HG02759 (cell line): ENCODE results near the gene TMEM147.

Source experiments
- ATAC-seq: cut with Tn5 transposase; IDR thresholded peaks from one replicate; pipeline ENCODE4 v1.9.1; 2021; ENCODE audit warnings: mild to moderate bottlenecking, moderate library complexity; ENCODE audit not compliant: unreplicated experiment

TMEM147 gene

DNA sequence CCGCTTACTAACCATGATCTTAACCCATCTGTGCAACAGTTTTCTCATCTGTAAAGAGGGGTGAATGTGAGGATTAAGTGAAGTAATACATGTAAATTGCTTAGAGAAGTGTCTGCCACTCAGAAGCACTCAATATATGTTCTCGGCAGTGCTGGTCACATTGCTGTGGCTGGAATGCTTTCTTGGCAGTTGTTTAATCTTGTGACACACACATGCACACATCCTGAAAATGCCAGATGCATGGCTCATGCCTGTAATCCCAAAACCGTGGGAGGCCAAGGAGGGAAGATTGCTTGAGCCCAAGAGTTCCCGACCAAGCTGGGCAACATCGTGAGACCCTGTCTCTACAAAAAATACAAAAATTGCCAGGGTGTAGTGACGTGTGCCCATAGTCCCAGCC lies 27.1 kb upstream of the TMEM147 start:
- ATAC-seq: no peak

DNA sequence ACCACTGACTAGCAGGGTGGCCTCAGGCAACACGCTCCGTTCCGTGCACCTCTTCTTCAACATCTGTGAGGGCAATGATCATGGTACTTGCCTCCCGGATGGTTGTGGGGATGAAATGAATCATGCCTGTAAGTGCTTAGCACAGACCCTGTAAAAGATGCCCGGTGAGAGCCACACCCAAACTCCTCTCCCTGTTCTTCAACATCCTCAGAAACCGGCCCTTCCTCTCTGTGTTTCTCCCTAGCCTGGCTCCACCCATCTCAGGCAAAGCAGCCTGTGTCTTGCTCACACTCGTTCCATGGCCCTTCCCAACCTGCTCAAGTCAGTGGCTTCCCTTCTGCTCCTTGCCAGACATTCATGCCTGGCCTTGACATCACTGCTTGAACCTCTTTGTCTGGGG lies 26.1 kb upstream of the TMEM147 start:
- ATAC-seq: no peak

DNA sequence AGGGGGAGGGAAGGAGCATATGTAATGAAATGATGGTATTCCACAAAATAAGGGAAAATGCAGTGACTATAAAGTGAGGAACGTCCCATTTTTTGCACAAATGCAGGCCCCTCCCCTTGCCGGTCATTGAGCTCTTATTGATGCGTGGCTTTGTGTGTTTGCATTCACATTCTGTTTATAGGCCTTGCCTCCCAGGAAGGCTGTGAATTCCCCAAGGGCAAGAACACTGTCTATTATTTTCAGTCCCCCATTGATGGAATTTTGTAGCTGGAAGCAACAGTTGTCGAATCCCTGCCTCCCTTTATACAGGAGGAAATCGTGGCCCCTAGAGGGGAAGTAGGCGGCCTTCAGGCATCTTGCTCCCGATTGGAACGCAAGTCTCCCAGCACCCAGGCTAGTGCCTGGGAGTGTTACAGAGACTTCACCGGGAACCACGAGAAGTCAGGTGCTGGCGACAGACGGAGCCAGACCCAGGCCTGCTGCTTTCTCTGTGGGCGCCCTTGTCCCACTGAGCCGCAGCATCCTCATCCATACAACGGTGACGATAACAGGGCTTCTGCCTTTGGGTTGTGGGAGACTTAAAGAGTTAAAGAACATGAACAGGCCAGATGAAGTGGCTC lies 24.2 kb upstream of the TMEM147 start:
- ATAC-seq: no peak

DNA sequence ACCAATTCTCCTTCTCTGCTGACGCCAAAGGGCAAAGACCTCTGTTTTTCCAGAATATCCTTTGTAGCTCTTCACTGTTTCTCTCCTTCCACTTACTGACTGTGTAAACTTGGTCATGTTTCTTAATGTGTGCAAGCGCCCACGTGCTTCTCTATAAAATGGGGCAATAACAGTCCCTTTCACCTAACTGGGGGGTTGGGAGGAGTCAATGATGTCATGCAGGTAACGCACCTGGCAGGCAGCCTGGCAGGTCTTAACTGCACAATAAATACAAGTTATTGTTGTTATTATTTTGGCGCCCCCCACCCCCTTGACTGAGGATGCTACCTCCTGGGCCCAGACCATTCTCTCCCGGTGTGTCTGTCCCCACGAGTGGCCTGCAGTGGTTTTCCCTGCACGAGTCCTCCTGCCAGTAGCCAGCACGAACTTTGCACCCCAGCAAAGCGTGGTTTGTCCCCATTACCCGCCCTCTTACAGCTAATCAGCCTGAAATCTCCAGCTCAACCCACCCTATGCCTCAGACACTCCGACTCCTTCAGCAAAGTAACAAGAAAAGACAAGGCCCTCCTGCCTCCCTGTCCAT lies 22.6 kb upstream of the TMEM147 start:
- no peak for ATAC-seq

DNA sequence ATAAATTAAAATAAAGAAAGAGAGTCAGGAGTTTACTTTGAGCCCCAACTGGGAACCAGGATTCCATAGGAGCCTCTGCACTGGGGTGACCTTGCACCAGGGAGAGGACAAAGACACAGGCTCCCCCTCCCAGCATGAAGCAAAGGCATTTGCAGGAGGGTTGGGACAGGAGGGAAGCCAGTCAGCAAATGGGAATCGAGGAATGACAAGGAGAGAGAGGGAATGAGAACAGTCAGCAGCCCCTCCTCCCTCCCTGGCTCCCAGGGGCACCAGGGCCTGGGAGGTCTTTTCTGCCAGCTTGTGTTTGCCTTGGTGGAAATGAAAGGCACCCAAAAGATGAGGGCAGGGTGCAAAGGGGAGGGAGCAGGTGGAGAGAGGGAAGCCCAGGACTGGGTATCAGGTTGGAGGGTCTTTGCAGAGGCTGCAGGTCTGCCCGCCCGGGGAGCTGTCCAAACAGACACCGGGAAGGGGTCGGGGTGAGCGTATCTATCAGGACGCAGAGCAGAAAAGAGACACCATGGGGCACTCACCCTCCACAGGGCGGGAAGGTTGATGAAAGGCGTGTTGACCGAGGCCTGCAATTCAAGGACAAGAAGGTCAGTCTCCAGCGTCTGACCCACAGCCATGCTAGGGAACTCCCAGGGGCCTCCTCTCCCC lies 21.1 kb upstream of the TMEM147 start:
- no peak for ATAC-seq

DNA sequence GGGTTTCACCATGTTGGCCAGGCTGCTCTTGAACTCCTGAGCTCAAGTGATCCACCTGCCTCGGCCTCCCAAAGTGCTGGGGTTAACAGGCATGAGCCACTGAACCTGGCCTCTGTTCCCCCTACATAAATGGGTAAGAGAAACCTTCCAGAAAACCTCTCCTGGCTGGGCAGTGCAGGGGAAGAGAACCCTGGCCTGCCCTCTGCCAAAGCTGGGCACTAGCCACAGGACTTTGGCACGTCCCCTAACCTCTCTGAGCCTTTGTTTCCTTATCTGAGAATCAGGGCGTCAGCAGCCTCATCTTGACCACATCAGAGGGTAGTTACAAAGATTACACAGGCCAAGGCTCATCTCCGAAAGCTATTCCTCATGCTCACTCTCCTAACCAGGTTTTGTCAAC lies 19.6 kb upstream of the TMEM147 start:
- no peak for ATAC-seq

DNA sequence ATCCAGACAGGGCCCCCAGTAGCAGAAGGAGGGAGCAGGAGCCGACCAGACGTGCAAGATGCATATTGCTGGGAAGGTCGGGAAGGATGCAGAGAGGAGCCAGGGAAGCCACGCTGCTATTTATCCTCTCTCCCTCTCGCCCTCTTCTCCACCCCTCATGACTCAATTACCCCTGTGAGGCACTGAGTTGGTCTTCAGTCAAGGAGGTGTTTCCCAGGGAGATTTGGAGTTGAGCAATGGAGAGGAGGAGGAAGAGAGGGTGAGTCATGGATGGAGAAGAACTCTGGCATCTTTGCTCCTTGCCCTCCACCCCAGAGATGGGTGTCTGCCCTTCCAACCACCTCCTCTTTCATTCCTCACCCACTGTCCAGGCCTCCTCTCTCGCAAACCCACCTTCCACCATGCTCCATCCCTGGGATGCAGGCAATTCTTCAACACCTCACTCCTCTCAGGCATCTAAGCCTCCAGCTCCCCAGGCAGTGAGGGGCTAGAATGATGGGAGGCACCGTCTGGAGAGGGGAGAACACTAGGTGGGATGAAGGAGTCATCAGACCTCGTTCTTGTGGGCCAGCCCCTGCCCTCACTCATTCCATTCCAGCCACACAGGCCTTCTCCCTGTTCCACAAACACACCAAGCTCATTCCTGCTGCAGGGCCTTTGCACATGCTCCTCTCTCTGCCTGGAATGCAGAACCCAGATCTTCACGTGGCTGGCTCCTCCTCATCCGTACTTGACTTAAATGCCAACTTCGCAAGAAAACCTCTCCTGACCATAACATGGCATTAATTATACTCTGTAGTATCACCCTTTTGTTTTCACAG lies 17.0 kb upstream of the TMEM147 start, which contains the start of gene SBSN:
Gene SBSN (minus strand): TSS at position 94 of the 821 bp plus-strand sequence. CDS start 30 bp downstream, at position 64.
- no peak for ATAC-seq

DNA sequence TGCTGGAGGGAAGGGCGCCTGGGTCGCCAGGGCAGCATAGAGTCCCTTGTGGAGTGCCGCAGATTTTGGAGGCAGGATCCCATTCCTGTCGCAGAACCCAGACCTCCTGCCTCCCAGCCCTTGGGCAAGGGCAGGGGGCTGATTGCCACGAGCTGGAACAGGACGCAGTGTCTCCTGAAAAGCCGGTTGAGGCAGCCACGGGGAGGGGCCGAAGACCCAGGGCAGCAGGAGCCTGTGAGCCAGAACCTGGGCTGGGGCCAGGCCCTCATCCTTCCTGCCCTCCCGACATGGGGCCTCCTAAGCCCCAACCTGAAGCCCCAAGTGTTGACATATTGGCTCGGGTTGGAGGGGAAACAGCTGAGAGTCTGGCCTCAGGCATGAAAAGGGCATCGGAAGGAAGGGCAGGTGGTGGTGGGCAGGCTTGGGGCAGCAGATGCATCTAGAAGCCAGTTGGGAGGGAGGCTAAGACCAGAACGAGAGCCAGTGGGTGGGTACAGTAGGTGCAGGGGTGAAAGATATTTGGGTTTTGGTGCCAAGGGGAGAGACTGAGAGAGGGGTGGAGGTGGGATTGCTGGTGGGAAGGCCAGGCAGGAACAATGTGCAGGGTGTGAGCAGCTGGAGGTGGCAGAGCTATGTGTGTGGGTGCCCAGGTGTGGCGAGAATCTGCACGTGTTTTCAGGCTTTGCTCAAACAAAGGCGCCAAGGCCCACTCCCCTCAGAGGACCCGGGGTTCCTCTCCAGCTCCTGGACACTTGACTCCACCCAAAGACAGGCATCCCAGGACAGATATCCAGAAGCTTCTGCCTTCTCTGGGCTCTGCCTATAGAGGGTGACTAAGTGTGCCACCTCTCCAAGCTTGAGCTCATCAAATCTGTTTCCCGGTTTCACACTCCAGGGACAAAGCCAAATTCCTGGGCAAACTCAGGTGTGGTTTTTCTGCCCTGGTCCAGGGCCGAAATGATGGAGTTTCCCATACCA lies 15.9 kb upstream of the TMEM147 start:
- no peak for ATAC-seq

DNA sequence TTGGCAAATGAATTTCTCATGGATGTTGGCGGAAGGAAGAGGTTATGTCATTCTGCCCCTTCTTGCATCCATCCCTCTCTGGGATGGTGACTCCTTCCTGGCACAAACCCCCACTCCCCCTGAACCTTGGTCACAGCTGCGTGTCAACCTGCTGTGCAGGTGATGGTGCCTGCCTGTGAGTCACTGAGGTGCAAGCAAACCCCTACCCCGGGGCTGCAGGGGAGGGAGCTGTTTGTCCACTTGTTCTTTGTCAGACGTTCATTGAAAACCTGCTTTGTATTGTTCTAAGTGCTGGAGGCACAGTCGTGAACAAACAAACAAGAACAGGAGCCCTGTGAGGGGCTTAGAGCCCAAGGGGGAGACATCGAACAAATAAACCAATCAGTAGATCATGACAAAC lies 14.1 kb upstream of the TMEM147 start:
- no peak for ATAC-seq

DNA sequence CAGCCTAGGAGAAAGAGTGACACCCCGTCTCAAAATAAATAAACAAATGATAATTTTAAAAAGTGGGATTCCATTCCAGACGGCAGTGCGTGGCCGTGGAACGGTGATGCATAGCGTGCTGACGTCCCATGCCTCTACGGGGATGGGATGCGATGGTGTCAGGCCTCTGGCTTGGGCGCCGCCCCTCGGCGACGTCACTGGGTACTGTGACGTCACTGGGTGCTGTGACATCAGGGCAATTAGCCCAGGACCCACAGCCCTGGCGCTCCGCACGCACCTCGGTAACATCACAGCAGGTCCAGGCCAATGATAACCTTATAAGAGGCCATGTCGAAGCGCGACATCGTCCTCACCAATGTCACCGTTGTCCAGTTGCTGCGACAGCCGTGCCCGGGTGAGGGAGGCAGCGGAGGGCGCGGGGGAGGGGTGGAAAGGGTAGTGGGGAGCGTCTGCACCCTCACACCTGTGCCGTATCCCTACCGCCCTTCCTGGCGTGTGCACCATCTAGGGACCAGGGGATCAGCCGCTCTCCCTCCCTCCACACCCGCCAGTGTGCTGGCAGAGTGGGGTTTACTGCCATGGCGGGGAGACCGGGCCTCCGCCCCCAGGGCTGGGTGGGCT lies 12.1 kb upstream of the TMEM147 start, which contains the start of gene GAPDHS:
Gene GAPDHS (plus strand): TSS at position 256 of the 621 bp plus-strand sequence. CDS start 72 bp downstream, at position 328.
- ATAC-seq: no peak

DNA sequence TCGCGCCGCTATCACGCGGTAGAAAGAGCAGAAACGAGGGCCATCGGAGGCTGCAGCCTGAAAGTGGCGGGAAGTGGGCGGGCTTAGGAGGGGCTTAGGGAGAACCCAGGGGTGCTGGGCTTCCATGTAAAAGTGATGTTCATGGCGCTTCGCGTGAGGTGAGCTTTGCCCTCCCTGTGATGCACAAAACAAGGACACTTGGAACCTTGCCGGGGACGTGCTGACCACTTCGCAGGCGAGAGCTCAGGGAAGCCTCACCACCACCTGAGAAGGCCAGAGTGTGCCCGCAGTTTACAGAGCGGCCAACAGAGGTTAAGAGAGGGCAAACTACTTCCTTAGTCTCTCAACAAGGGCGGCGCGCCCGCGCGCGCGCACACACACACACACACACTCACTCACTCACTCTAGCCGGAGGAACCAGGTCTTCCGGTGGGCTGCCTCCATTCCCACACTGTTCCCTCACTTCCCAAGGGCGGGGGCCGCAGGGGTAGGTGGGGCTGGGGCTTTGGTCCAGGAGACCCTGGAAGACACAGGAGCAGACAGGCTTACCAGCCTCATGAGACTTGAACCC lies 11.5 kb upstream of the TMEM147 start:
- no peak for ATAC-seq

DNA sequence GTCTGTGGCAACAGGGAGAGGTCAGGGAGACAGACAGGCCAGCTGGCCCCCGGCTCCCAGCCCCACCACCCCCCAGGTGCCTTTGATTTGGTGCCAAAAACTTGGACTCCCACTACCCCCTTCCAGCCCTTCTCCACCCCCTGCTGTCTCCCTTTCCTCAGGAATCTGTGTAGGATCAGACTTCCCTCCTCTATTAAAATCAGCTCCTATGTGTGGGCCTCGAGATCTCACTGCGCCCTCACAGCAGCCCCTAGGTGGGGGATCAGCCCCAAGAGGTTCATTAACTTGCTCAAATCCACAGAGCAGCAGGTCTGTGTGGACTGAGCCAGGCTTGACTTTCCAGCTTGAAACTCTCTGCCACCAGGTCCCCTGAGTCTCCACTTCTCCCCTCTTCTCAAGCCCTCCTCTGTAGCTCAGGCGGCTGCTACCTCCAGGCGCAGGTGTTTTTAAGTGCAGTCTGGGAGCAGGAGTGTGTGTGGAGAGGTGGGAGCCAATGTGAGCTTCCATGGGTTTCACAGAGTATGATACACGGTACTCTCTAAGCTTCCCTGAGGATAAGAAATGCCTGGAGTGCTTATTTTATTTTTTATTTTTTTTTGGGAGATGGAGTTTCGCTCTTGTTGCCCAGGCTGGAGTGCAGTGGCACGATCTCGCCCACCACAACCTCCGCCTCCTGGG lies 10.5 kb upstream of the TMEM147 start:
- no peak for ATAC-seq

DNA sequence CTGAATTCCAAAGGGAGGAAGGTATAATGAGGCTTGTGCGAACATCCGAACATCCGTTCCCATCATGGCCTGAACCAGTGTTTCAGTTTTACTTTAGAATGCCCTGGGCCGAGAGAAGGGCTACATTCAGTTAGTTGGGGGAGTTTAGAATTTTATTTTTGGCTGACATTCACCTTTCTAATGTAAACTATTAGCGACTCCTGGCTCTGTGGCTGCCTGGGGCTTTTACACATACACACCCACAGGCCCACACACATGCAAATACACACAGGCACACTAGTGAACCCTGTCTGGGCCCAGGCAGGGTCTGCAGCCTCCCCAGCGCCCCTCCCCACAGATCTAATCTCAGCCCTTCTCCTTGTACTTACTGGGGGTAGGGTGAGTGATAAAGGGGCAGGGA lies 6.1 kb upstream of the TMEM147 start:
- no peak for ATAC-seq

DNA sequence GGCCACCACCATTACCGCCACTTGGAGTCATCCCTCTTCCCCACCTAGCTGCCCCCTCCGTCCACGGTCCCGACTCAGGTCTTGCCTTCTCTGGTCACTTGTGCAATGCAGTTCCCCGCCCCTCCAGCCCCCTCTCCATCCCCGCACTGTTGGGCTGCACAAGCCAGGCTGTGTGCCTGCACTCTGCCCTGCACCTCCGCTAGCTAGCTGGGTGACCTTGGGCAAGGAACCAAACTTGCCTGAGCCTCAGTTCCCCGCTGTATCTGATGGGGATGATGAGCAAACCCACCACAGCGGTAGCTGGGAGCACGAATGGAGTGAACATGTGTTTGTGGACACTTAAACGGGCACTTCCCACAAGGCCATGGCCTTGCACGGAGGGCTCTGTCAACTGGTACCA lies 5.6 kb upstream of the TMEM147 start:
- no peak for ATAC-seq

DNA sequence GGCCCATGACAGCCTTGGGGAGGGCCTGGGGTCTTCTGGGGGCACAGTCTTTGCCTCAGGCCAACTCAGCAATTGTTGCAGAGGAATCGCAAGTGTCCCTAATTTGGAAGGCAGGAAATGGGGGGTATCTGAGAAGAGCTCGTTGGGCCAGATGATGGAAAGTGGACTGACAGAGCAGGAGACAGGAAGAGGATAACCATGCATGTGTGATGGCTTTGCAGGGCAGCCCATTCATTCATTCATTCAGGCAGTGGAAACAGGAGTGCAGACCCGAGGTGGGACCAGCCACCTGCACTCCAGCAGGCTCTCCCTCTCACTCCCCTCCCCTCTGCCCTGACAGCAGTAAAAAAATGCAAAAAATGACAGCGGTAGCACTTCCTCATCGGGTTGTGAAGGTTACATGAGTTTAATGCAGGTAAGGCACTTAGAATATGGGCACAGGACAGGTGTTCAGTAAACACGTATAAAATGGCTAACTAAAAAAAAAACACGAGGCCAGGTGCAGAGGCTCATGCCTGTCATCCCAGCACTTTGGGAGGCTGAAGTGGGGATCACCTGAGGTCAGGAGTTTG lies 5.0 kb upstream of the TMEM147 start:
- no peak for ATAC-seq

DNA sequence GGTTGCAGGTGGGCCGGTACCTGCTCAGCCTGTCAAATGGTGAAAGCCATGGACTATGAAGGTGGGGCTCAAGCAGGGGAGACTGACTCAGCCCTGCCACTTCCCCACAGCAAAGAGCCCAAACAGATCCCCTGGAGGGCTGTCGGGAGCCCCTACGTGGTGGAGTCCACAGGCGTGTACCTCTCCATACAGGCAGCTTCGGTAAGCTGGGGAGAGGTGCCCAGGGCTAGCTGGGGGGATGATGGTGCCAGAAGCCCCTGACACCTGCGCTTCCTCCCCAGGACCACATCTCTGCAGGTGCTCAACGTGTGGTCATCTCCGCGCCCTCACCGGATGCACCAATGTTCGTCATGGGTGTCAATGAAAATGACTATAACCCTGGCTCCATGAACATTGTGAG lies 3.2 kb upstream of the TMEM147 start:
- no peak for ATAC-seq

DNA sequence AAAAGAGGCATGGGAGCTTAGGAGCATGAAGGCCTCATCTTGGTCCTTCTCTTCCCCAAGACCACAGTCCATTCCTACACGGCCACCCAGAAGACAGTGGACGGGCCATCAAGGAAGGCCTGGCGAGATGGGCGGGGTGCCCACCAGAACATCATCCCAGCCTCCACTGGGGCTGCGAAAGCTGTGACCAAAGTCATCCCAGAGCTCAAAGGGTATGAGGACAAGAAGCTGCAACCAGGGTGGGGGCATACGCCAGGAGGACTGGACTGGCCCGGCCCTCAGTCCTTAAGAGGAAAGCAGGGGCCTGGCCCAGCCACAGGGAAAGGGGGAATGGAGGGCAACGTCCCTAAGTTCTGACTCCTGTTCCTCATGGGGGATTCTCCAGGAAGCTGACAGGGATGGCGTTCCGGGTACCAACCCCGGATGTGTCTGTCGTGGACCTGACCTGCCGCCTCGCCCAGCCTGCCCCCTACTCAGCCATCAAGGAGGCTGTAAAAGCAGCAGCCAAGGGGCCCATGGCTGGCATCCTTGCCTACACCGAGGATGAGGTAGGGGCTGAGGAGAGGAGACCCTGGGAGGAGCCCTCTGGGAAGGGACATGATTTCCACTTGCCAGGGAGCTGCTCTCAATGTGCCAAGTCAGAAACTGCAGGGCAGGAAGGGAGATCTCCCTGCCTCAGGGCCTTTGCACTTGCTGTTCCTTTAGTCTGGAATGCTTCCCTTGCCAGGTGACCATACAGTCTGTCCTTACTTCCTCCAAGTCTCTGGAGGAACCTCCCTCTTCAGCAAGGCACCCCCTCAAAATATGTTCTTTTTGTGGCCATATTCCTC lies 1.9 kb upstream of the TMEM147 start:
- no peak for ATAC-seq
